Fibroblast of peridontal ligament (primary cell): Measurements from ENCODE around the gene KCNJ3.

Experiments
- DNase-seq: peaks from one replicate; pipeline ENCODE4 v3.0.0-alpha.2; 2010; ENCODE audit errors: extremely low read depth

The KCNJ3 gene

GRCh38 chr2:154698296-154698720 lies at the start of gene KCNJ3:
Gene KCNJ3, plus strand, starts transcription at chr2:154698695. Its CDS starts 81 bp downstream, at chr2:154698776.
- DNase-seq, result no peak

GRCh38 chr2:154655499-154655898 lies 43.0 kb upstream of the KCNJ3 start:
- DNase-seq, result no peak

GRCh38 chr2:154658854-154659253 lies 39.6 kb upstream of the KCNJ3 start:
- no peak for DNase-seq

- DNase-seq, result no peak
Measured at GRCh38 chr2:154664248-154664647, 34.2 kb upstream of the KCNJ3 start.

- no peak for DNase-seq
Measured at GRCh38 chr2:154670083-154670482, 28.4 kb upstream of the KCNJ3 start.

- DNase-seq, result no peak
Measured at GRCh38 chr2:154673694-154674093, 24.8 kb upstream of the KCNJ3 start.

- no peak for DNase-seq
Measured at GRCh38 chr2:154677401-154677800, 21.1 kb upstream of the KCNJ3 start.

GRCh38 chr2:154681741-154682140 lies 16.8 kb upstream of the KCNJ3 start:
- DNase-seq, result no peak

- DNase-seq, result no peak
Measured at GRCh38 chr2:154686162-154686561, 12.3 kb upstream of the KCNJ3 start.

GRCh38 chr2:154688373-154688772 lies 10.1 kb upstream of the KCNJ3 start:
- no peak for DNase-seq

GRCh38 chr2:154689158-154689557 lies 9.3 kb upstream of the KCNJ3 start:
- no peak for DNase-seq

GRCh38 chr2:154692927-154693326 lies 5.6 kb upstream of the KCNJ3 start:
- DNase-seq, result no peak

- no peak for DNase-seq
Measured at GRCh38 chr2:154693741-154694340, 4.7 kb upstream of the KCNJ3 start.

- DNase-seq, result no peak
Measured at GRCh38 chr2:154694881-154695280, 3.6 kb upstream of the KCNJ3 start.

- DNase-seq, result no peak
Measured at GRCh38 chr2:154696369-154696768, 2.1 kb upstream of the KCNJ3 start.

- DNase-seq, result no peak
Measured at GRCh38 chr2:154696810-154697417, 1.6 kb upstream of the KCNJ3 start.

GRCh38 chr2:154697418-154698252 lies 860 bp upstream of the KCNJ3 start:
- DNase-seq, result no peak

- DNase-seq, result no peak
Measured at GRCh38 chr2:154698721-154699574, 453 bp downstream of the KCNJ3 start.

- DNase-seq, result no peak
Measured at GRCh38 chr2:154699575-154699930, 1.1 kb downstream of the KCNJ3 start.

GRCh38 chr2:154700136-154700535 lies 1.6 kb downstream of the KCNJ3 start:
- no peak for DNase-seq

- no peak for DNase-seq
Measured at GRCh38 chr2:154704991-154705390, 6.5 kb downstream of the KCNJ3 start.

- no peak for DNase-seq
Measured at GRCh38 chr2:154706660-154707059, 8.2 kb downstream of the KCNJ3 start.
